CD4-positive, alpha-beta T cell treated with Interleukin-2 at 100 ng/mL for 4 hours (primary cell): Measurements from ENCODE around the gene ASCL2.

Source experiments
- DNase-seq: peaks from one replicate; pipeline ENCODE4 v3.0.0-alpha.2; 2020; ENCODE audit warnings: low spot score

The ASCL2 gene

DNA sequence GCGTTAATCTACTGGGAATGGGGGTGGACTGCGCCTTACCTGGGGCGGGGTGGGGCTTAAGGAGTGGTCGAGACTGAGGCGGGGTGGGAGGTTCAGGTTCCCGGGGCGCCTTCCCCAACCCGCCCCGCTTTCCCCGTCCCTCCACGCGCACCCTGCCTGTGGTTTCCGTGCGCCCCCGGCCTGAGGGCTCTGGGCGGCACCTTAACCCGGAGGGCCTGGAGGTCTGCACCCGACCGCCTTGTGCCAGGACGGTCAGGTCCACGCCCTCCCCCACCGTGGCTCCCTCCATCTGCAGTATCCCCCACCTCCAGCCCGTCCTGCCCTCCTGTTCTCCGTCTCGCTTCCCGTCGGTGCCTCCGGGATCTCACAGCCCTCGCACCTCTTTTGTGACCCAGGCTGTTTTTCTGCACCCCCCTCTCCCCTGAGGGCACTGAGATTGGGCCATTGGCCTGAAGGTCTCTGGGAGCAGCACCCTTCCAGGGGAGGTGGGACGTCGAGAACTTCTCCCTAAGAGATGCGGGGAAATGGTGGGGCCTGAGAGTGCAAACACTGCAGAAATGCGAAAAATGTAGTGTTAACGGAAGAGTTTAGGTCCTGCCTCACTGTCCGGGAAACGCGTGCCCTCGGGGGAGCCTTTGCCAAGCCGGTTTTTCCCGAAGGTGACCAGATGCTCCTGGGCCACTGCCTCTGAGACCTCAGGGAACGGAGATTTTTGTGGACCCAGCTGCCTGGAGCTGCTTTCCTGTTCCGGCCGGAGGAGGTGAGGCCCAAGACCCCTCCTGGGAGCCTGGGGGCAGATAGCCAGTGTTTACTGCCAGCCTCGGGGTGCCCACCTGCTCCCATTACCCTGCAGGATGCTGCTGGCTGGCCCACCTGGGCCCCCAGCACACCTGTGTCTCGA is 1.2 kb upstream of the ASCL2 start:
- DNase-seq, result no peak

- peak; percentile 47 for DNase-seq
Observed at GRCh38 chr11:2271077-2271326, 614 bp upstream of the ASCL2 start.

DNA sequence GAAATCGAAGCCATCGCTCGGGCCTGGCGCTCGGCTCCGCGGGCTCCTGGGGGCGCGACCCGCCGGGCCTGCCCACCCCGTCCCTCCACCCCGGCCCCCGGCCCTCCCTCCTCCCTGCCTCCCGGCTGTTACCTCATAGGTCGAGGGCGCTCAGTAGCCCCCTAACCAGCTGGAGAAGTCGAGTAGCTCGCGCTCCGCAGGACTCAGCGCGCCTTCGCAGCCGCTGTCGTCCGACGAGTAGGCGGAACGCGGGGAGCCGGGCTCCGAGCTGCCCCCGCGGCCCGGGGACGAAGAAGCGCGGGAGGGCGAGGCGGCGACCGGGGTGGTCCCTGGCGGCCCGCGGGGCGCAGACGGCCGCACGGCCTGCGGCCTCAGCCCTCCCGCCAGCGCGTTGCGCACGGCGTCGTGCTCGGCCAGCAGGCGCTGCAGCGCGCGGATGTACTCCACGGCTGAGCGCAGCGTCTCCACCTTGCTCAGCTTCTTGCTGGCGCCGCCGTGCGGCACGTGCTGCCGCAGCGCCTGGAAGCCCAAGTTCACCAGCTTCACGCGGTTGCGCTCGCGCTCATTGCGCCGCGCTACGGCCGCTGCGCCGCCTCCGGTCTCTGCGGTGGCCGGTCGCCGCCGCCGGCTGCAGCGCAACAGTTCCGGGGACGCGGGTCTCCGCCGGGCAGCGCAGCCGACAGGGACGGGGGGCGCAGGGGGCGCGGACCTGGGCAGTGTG is 627 bp downstream of the ASCL2 start:
- peak; percentile 37 for DNase-seq

- peak; percentile 55 for DNase-seq
Observed at GRCh38 chr11:2268729-2269600, 1.4 kb downstream of the ASCL2 start.

DNA sequence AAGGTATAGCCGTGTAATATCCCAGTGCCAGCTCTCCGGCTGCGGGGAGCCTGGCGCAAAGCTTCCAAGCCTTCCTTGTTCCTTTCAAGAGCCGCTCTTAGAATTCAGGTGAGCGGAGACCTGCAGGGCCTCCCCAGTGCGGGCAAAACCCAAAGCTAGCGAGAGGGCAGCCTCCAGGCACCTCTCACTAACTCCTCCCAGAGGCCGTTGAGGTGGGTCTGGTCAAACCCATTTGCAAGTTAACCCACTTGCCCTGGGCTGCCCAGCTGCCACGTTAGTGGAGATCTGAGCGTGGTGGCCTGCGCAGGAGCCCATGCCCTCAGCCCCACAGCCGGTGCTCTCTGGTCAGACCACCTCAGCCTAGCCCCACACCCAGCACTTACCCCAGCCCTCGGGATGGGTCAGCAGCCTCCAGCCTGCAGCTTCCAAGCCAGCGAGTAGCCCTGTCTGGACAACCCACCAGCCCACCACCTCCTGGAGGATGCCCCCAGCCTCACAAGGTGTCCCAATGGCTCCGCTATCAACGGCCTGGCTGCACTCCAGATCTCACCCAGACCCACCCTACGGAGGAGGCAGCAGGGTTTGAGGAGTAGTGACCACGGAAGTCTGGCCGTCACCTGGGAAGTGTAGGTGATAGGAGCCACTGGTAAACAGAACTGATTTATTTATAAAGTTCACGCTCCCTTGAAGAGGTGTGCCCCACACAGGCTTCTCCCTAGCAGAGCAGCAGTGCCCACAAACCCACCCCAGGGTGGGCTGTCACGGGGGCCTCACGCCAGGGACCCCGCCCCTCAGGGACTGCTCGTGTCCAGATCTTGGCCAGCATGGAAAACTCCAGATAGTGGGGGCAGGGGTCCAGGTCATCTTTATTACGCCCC is 2.3 kb downstream of the ASCL2 start:
- DNase-seq, result no peak

DNA sequence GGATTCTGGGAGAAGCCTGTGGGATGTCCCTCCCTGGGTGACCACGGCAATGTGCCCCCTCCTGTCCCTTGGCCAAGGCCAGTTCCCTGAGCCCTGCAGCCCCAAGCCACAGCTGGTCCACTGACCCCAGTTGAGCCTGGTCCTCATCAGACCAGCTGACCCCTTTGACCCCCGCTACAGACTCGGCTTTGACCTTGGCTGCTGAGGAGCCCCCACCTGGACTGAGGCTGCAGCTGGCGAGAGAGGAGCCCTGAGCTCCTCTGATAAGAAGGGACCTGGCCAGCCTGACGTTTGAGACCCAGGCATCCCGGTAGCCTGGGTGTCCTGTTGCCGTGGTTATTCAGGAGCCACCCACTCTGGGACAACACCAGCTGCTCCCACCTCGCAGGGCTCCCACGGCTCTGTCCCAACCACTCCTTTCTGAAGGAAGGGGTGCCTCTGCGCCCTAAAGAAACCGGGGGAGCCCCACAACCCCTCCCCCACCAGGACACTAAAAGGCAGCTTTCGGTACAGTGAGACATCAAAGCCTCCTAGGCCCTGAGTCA is 3.0 kb downstream of the ASCL2 start:
- no peak for DNase-seq

GRCh38 chr11:2266586-2267305 is 3.6 kb downstream of the ASCL2 start:
- DNase-seq, result no peak

DNA sequence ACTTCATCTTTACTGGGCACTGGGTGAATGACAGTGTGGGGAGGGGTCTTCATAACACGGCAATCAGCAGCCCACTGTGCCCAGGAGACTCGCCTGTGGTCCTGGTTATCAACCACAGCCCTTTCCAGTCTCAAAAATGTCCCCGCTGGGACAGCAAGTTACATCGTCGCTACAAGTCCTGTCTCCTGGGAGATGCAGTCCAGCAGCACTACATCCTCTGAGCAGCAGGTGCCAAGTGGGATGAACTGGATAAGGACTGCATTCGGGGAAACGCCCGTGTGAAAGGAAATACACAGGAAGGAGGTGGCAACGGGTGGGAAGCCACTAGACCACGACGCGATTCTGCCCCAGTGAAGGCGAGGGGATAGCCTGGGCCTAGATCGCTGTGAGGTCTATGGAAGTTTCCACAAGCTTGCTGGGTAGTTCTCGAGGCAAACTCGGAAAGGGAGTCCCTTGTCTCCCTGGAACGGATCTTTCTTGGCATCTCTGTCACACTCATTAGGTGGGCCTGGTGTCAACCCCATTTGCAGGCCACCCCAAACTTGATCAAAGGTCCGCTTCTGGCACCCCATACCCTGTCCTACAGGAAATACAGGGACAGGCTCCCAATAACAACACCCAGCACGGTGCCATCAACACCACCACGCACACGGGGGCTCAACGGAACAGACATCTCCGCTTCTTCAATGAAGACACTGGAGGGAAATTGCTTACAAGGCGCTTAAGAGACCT is 4.4 kb downstream of the ASCL2 start:
- DNase-seq, result no peak

DNA sequence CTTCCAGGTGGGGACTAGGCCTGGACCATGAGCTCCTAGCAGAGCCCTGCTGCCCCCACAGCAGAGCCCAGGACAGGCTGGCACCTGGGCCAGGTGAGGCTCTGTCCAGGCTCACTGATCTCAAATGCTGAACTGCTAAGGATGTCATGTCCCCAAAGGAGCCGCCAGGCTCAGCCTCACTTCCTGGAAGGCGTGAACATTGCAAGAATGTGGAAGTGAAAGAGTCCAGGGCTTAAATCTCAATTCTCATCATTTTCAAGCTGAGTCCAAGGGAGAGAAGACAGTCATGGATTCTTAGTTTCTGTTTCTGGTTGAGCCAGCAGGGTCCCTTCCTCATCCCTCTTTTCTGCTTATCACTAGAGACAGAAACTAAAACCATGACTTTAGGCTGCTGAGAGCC is 5.0 kb downstream of the ASCL2 start:
- peak; percentile 14 for DNase-seq

- no peak for DNase-seq
Observed at GRCh38 chr11:2264366-2265053, 5.9 kb downstream of the ASCL2 start.

DNA sequence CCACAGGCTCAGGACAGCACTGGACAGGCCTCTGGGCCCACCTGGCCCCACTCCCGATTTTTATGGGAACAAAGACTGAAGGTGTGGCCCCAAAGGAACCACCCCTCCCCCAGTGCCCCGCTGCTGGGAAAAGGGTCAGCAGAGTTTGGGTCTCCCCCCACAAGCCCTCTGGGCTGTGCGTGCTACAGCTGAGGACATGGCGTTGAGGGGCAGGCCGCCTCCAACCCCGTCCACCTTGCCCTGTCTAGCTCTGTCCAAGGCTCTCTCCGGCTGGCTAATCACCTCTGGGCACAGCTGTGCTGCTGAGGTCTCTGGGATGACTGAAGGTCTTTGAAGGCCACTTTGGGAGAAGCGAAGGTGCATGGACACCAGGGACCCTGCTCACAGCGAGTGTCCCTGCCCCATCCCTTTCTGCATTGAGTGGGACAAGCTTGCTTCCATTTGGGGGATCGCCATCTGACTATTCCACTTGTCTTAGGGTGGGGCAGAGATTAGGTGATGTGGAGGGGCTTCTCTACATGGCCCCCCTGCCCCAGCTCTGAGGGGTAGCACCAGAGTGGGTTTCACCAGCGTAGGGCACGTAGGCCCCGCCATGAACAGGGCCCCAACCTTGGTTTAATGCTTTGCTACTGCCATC is 6.5 kb downstream of the ASCL2 start:
- no peak for DNase-seq

DNA sequence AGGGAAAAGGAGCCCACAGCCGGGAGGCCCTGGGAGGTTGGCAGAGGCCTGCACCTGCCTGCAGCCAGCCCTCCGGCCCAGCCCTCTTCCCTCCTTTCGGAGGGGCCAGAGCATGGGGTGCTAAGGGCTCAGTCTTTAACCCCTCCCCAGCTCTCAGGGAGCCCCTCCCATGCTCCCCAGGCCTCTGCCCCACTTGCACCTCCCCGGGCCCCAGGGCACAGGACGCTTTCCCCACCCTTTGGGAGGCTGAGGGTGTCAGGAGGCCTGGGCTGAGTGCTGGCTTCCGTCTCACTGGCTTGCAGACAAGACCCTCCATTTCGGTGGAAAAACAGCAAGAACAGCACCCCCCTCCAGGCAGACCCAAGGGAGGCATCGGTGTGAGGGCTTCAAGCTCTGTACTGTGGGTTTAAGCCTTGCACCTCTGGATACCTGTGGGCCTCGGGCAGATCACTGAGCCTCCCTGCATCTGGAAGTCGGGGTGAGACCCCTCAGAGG is 7.3 kb downstream of the ASCL2 start:
- DNase-seq, result no peak

DNA sequence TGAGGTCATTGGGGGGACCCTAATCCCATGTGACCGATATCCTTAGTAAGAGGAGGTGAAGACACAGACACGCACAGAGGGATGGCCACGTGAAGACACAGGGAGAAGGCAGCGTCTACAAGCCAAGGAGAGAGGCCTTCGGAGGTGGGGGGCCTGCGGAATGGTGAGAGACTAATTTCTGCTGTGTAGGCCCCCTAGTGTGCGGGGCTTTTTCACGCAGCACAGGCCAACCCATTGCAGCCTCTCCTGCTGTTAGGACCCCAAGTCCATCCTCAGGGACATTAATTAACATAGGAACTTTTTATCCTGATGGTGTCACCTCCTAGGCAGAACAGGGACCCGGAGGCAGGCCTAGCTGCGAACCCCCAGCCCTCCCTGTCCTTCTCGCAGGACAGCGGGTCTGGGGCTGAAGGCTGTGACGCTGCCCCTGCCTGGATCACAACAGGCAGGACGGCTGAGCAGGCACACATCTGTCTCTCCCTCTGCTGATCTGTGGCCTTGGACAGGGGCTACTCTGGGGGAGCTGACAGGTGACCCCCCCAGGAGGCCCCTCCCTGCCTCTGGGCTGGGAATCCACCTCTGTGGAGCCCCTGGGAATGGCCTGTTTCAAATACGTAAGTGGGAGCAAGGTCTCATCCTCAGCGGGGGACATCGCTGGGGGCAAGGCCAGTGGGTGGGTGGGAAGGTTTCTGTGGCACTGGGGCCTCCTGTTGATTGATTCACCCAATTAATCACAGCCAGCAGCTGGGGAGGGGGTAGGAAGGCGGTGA is 7.9 kb downstream of the ASCL2 start:
- DNase-seq, result no peak

DNA sequence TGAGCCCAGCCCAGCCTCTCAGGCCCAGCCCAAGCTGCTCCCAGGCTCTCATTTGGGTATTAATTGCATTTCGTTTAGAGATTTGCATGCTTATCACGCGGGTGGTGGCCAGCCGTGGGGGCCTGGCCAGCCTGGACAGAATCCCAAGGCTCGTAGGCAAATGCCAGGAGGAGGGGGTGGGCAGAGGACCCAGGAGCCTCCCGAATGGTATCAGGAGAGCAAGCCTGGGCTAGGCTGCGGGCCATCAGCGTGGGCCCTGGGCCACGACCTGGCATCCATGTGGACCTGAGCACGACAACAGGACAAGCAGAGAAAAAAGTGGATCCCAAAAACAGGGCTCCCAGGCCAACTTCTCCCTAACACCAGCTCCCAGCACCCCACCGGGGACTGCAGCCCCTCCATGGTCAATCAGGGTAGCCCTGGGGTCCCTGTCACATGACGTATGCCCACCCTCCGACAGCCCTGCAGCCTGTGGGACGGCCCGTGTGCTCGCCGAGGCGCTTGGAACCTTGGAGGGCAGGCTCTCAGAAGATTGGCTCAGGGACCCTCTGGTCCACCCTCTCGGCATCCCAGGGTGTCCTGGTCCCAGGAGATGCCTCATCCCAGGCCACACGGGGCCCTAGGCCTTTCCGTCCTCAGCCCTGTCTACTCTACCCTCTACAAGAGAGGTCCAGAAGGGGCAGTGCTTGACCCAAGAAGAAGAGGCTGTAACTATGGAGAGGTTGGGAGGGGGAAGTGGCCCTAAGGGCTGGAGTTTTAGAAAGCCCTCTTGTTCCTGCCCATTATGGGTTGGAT is 8.8 kb downstream of the ASCL2 start:
- DNase-seq, result no peak

DNA sequence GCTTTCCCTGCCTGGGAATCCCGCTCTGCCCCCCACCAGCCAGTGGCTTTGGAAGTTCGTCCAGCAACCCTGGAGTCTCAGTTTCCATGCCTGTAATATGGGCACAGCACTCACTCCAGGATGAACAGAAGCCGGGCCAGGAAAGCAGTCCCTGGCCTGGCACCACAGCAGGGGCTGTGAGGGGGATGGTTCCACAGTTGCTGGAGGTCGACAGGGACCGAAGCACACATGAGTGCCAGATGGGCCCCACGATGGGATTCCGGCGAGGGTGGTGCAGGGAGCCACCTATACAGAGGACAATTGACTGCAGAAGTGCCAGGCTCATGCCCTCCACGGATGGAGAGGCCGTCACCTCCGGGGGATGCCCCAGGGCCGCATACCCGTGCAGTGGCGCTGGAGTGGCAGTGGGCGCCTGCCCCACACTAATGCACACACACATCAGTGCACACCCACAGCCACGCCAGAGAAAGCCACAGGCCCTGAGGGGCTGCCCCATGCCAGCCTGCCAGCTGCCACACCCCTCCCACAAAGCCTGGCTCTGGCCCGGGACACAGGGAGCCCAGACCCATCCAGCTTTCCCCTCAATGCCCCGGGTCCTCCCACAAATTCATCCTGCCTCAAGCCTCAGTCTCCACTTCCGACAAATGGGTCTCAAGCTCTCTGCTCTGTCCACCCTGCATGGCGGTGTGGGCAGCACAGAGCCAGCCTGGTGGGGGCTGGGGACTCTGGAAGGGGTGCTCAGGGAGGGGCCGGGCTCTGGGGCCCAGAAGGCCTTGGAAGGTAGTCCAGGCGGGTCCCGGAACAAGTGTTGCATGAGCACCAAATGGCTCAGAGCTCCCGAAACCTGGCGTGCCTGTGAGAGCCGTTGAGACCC is 9.7 kb downstream of the ASCL2 start:
- no peak for DNase-seq

DNA sequence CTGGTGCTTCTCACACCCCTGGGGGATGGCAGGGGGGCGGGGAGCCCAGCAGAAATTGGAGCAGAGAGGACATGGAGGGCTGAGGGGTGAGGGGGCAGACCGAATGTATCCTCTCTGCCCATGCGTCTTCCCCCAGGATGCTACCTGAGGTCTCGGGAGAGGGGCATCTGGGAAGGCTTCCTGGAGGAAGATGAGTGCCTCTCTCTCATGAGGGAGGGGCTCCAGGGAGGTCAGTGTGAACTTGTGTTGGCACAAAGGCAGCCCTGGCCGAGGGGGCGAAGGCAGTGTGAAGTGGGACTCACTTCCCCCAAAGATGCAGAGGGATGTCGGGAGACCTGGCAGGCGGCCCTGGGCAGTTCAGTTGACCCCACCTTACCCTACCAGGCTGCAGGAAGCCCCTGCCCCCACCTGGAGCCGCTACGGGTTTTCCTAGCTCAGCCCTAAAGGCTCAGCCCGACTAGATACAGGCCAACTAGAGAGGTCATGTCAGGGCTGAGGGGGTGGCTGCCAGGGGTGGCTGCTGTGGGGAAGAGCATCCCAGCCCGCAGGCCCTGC is 10.4 kb downstream of the ASCL2 start:
- DNase-seq, result no peak
